ENCODE measurements around the gene HNRNPA2B1. TPM values are rescaled to one million over a fixed set of nuclear protein-coding genes. Genes with fewer than 3 reads are reported as not detected.

Gene HNRNPA2B1
- polyA plus RNA-seq, 4 donors, result 495 to 1,007 (median 736) TPM

DNA sequence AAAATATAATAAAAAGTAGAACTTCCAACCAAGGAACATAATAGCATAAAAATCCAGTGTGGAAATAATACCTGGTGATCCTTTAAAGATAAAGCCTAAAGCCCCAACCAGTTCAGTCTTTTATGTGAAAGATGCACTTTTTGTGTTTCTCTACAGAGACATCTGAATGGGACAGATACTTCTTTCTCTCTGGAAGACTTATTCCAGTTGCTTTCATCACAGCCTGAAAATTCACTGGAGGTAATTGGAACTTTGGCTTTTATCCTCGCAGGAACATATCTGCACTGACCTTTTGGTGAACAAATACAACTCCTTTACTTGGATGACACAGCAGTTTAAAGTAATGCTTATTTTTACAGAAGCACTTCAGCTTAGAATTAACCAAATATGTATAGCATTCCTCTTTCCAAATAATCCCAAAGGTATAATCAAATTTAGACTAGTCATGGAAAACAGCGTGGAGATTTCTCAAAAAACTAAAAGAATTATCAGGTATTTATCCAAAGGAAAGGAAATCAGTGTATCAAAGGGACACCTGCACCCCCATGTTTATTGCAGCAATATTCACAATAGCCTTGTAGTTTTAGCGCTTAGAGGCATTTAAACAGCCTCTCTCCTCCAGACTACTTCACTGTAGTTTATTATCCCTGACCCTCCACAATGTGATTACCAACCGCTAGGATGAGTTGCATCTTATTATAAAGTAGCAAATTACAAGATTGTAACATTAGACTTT lies 16.8 kb downstream of the HNRNPA2B1 start:
- Histone ChIP-seq H3K4me3 (ENCODE audit: low read depth in 1 of 3, low read length in 3 of 3) (no peak overlapping the region), H3K27me3 (ENCODE audit: control insufficient read depth in 3 of 3, insufficient read depth in 3 of 3, low read length in 3 of 3) (no peaks in the 10 kb centered on the region), H3K36me3 (ENCODE audit: control insufficient read depth in 3 of 3, insufficient read depth in 2 of 3, low read depth in 1 of 3, low read length in 3 of 3) (peaks cover 0 to 7% (median under 1%) of the 10 kb centered on the region in 3 donors), H3K9me3 (ENCODE audit: control insufficient read depth in 2 of 2, insufficient read depth in 1 of 2, low read depth in 1 of 2, low read length in 1 of 2) (no peaks in the 10 kb centered on the region), H3K4me1 (ENCODE audit: control insufficient read depth in 3 of 3, insufficient read depth in 2 of 3, low read depth in 1 of 3, low read length in 2 of 3) (peaks cover 0 to 3% (median 2%) of the 10 kb centered on the region in 3 donors), H3K27ac (ENCODE audit: low read depth in 1 of 3, low read length in 2 of 3) (no peak overlapping the region)
- no peak for FAIRE-seq
- peak in 1 of 2 donors; percentile 9 for DNase-seq
- WGBS, 3 donors, result 37 to 63% (median 51%) methylated on average over 4 of the region's 4 CpGs

DNA sequence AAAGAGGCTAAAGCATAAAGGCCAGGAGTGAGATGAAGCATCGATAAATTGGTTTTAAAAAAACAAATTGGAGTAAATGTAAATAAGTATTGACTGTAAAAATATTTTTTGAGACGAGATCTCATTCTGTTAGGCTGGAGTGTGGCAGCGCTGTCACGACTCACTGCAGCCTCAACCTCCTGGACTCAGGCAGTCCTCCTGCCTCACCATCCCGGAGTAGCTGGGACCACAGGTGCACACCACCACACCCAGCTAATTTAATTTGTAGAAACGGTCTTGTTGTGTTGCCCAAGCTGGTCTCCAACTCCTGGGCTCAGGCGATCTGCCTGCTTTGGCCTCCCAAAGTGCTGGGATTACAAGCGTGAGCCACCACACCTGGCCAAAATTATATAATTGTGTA lies 17.8 kb downstream of the HNRNPA2B1 start:
- no peak overlapping the region for H3K4me3 ChIP-seq (ENCODE audit: low read depth in 1 of 3, low read length in 3 of 3)
- 70 to 83% (median 75%) methylated on average over 8 of the region's 8 CpGs for WGBS, 3 donors
- H3K36me3 ChIP-seq (ENCODE audit: control insufficient read depth in 3 of 3, insufficient read depth in 2 of 3, low read depth in 1 of 3, low read length in 3 of 3), result peaks cover 0 to 9% (median 0%) of the 10 kb centered on the region in 3 donors
- no peaks in the 10 kb centered on the region for H3K27me3 ChIP-seq (ENCODE audit: control insufficient read depth in 3 of 3, insufficient read depth in 3 of 3, low read length in 3 of 3)
- no peak for FAIRE-seq
- no peaks in the 10 kb centered on the region for H3K9me3 ChIP-seq (ENCODE audit: control insufficient read depth in 2 of 2, insufficient read depth in 1 of 2, low read depth in 1 of 2, low read length in 1 of 2)
- no peak for DNase-seq
- no peak overlapping the region for H3K27ac ChIP-seq (ENCODE audit: low read depth in 1 of 3, low read length in 2 of 3)
- H3K4me1 ChIP-seq (ENCODE audit: control insufficient read depth in 3 of 3, insufficient read depth in 2 of 3, low read depth in 1 of 3, low read length in 2 of 3), result peaks cover 0 to 3% (median 0%) of the 10 kb centered on the region in 3 donors

DNA sequence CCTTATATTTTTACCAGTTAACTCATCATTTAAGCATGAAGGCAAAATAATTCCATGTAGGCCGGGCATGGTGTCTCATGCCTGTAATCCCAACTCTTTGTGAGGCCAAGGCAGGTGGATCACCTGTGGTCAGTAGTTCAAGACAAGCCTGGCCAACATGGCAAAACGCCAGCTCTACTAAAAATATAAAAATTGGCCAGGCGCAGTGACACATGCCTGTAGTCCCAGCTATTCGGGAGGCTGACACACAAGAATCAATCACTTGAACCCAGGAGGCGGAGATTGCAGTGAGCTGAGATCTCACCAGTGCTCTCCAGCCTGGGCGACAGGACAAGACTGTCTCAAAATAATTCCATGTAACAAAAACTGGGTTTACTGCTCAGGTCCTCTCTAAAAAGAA lies 18.3 kb downstream of the HNRNPA2B1 start:
- no peak overlapping the region for H3K4me3 ChIP-seq (ENCODE audit: low read depth in 1 of 3, low read length in 3 of 3)
- 78 to 85% (median 81%) methylated on average over 6 of the region's 6 CpGs for WGBS, 3 donors
- no peaks in the 10 kb centered on the region for H3K9me3 ChIP-seq (ENCODE audit: control insufficient read depth in 2 of 2, insufficient read depth in 1 of 2, low read depth in 1 of 2, low read length in 1 of 2)
- FAIRE-seq (no peak), DNase-seq (no peak)
- peaks cover 0 to 1% (median 0%) of the 10 kb centered on the region in 3 donors for H3K4me1 ChIP-seq (ENCODE audit: control insufficient read depth in 3 of 3, insufficient read depth in 2 of 3, low read depth in 1 of 3, low read length in 2 of 3)
- no peaks in the 10 kb centered on the region for H3K27me3 ChIP-seq (ENCODE audit: control insufficient read depth in 3 of 3, insufficient read depth in 3 of 3, low read length in 3 of 3)
- peaks cover 0 to 7% (median 0%) of the 10 kb centered on the region in 3 donors for H3K36me3 ChIP-seq (ENCODE audit: control insufficient read depth in 3 of 3, insufficient read depth in 2 of 3, low read depth in 1 of 3, low read length in 3 of 3)
- H3K27ac ChIP-seq (ENCODE audit: low read depth in 1 of 3, low read length in 2 of 3), result no peak overlapping the region

DNA sequence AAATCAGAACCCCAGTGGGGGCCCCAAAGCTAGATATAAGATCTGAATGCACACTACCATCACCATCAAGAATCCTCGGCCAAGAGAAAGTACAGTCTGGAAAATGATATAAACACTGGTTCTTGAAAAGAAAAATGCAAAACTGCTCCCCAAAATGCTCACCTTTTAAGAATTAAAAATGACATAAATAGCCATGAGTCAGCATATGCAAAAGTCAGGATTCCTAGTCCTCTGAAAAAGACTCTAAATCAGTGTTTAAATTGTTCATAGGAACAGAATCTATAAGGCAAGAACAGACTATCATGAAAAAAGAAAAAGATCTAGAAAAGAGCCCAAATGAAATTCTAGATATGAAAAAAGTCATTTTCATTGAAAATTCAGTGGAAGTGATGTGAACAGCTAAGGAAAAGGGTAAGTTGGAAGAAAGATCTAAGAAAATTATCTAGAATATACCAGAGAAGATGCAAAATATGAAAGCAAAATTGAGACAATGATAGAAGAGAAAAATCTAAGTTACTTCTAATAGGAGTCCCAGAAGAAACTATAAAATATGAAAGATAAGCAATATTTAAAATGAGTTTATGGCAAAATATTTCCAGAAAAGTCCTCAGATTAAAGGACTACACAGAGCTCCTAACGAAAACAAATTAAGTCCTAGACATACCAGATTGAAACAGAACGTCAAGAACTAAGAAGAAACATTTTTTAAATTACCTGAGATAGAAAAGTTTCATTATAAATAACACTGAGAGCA lies 18.9 kb downstream of the HNRNPA2B1 start:
- peak in 1 of 2 donors; percentile 2 for DNase-seq
- Histone ChIP-seq H3K4me1 (ENCODE audit: control insufficient read depth in 3 of 3, insufficient read depth in 2 of 3, low read depth in 1 of 3, low read length in 2 of 3) (no peaks in the 10 kb centered on the region), H3K27me3 (ENCODE audit: control insufficient read depth in 3 of 3, insufficient read depth in 3 of 3, low read length in 3 of 3) (no peaks in the 10 kb centered on the region), H3K9me3 (ENCODE audit: control insufficient read depth in 2 of 2, insufficient read depth in 1 of 2, low read depth in 1 of 2, low read length in 1 of 2) (no peaks in the 10 kb centered on the region), H3K27ac (ENCODE audit: low read depth in 1 of 3, low read length in 2 of 3) (no peak overlapping the region), H3K4me3 (ENCODE audit: low read depth in 1 of 3, low read length in 3 of 3) (no peak overlapping the region), H3K36me3 (ENCODE audit: control insufficient read depth in 3 of 3, insufficient read depth in 2 of 3, low read depth in 1 of 3, low read length in 3 of 3) (peaks cover 0 to 6% (median 0%) of the 10 kb centered on the region in 3 donors)
- WGBS, 3 donors, result 83 to 89% (median 89%) methylated on average over 3 of the region's 3 CpGs
- FAIRE-seq, result no peak

DNA sequence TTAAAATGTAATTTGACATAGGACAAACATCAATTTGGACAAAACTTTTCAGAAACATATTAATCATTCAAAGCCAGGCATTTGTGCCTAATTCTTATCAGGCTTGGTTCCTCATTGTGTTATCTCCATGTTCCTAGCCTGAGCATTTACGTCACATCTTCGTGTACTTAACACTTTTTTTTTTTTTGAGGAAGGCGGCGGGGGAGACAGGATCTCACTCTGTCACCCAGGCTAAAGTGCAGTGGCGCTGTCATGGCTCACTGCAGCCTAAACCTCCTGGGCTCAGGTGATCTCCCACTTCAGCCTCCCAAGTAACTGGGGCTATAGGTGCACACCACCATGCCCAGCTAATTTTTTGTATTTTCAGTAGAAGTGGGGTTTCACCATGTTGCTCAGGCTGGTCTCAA lies 19.8 kb downstream of the HNRNPA2B1 start:
- Histone ChIP-seq H3K4me3 (ENCODE audit: low read depth in 1 of 3, low read length in 3 of 3) (no peak overlapping the region), H3K27ac (ENCODE audit: low read depth in 1 of 3, low read length in 2 of 3) (no peak overlapping the region), H3K36me3 (ENCODE audit: control insufficient read depth in 3 of 3, insufficient read depth in 2 of 3, low read depth in 1 of 3, low read length in 3 of 3) (peaks cover 0 to 6% (median 0%) of the 10 kb centered on the region in 3 donors), H3K27me3 (ENCODE audit: control insufficient read depth in 3 of 3, insufficient read depth in 3 of 3, low read length in 3 of 3) (no peaks in the 10 kb centered on the region), H3K9me3 (ENCODE audit: control insufficient read depth in 2 of 2, insufficient read depth in 1 of 2, low read depth in 1 of 2, low read length in 1 of 2) (no peaks in the 10 kb centered on the region), H3K4me1 (ENCODE audit: control insufficient read depth in 3 of 3, insufficient read depth in 2 of 3, low read depth in 1 of 3, low read length in 2 of 3) (no peaks in the 10 kb centered on the region)
- no peak for DNase-seq
- WGBS, 3 donors, result 54 to 62% (median 59%) methylated on average over 5 of the region's 5 CpGs
- FAIRE-seq, result no peak

DNA sequence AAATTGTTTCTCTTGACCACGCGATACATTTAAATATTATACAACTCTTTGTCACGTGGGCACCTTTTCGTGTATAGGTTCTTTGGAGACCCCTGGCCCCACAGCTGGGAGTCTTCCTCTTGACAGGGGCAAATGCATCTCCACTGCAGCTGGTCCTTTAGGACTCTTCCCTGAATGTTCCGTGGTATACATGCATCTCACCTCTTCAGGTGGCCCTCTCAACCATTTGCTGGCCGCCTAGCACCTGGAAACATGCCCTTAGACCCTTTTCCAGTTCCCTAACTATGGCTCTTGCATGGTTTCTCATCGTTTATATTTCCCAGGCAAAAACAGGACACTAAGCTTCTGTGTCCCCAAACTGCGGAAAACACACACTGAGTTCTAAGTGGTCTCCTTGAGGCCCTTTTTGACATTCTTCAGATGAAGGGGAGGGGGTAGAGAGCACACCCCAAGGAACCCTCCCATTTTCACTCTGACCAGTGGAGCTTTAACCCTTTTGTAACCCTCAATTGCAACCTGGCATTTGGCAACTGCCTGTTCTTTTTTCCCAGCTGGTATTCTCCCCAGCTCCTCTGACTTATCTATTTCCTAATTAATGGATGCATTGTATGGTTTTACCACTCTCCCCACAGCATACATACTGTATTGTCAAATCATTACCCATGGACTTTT lies 20.6 kb downstream of the HNRNPA2B1 start:
- no peaks in the 10 kb centered on the region for H3K4me1 ChIP-seq (ENCODE audit: control insufficient read depth in 3 of 3, insufficient read depth in 2 of 3, low read depth in 1 of 3, low read length in 2 of 3)
- no peak overlapping the region for H3K27ac ChIP-seq (ENCODE audit: low read depth in 1 of 3, low read length in 2 of 3)
- H3K27me3 ChIP-seq (ENCODE audit: control insufficient read depth in 3 of 3, insufficient read depth in 3 of 3, low read length in 3 of 3), result no peaks in the 10 kb centered on the region
- DNase-seq (peak in 1 of 2 donors; percentile 9), FAIRE-seq (no peak)
- no peak overlapping the region for H3K4me3 ChIP-seq (ENCODE audit: low read depth in 1 of 3, low read length in 3 of 3)
- WGBS, 3 donors, result 54 to 68% (median 67%) methylated on average over 8 of the region's 8 CpGs
- H3K9me3 ChIP-seq (ENCODE audit: control insufficient read depth in 2 of 2, insufficient read depth in 1 of 2, low read depth in 1 of 2, low read length in 1 of 2), result no peaks in the 10 kb centered on the region
- peaks cover 0 to 6% (median 0%) of the 10 kb centered on the region in 3 donors for H3K36me3 ChIP-seq (ENCODE audit: control insufficient read depth in 3 of 3, insufficient read depth in 2 of 3, low read depth in 1 of 3, low read length in 3 of 3)

DNA sequence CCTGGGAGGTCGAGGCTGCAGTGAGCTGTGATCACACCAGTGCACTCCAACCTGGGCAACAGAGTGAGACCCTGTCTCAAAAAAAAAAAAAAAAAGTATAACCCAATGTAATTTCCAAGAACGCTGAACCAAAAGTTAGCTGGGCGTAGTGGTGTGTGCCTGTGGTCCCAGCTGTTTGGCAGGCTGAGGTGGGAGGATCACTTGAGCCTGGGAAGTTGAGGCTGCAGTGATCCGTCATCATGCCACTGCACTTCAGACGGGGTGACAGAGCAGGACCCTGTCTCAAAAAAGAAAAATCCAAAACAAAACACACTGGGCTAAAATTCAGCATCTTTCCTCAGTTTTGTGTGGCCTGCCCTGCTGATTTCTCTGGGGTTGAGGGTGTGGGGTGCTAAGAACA lies 21.1 kb downstream of the HNRNPA2B1 start:
- DNase-seq (peak in 1 of 2 donors; percentile 0), FAIRE-seq (no peak)
- no peak overlapping the region for H3K27ac ChIP-seq (ENCODE audit: low read depth in 1 of 3, low read length in 2 of 3)
- no peaks in the 10 kb centered on the region for H3K4me1 ChIP-seq (ENCODE audit: control insufficient read depth in 3 of 3, insufficient read depth in 2 of 3, low read depth in 1 of 3, low read length in 2 of 3)
- peaks cover 0 to 6% (median 0%) of the 10 kb centered on the region in 3 donors for H3K36me3 ChIP-seq (ENCODE audit: control insufficient read depth in 3 of 3, insufficient read depth in 2 of 3, low read depth in 1 of 3, low read length in 3 of 3)
- no peaks in the 10 kb centered on the region for H3K9me3 ChIP-seq (ENCODE audit: control insufficient read depth in 2 of 2, insufficient read depth in 1 of 2, low read depth in 1 of 2, low read length in 1 of 2)
- H3K4me3 ChIP-seq (ENCODE audit: low read depth in 1 of 3, low read length in 3 of 3), result no peak overlapping the region
- WGBS, 3 donors, result 71 to 88% (median 80%) methylated on average over 5 of the region's 5 CpGs
- H3K27me3 ChIP-seq (ENCODE audit: control insufficient read depth in 3 of 3, insufficient read depth in 3 of 3, low read length in 3 of 3), result no peaks in the 10 kb centered on the region

DNA sequence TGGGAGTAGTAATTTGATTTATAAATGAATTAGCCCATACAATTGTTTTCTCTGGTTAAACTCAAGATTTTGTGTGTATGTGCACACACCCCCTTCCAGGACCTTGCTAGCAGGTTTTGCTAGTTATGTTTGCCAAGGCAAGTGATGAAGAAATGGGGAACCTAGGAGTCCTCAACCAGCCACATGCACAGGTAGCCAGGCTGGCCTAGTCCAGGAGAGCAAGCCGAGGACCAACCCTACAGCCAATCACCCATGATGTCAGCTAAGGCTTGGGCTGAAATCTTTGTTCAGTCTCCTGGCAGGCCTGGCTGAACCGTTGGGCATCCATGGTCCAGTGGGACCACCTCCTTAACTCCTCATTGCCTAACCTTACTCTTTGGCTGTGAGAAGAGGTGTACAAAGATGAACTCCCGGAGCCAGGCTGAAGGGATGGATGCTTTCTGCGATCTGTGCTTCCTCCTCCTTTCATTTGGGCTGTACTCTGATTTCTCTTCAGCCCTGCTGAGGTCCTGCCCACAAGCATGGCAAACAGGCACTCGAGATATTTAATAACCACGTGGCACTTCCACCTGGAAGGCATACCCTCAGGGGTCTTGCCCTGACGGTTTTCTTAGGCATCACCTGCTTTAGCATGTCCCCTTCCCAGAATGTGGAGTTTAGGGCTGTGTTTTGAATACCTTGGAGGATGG lies 22.1 kb downstream of the HNRNPA2B1 start:
- H3K4me3 ChIP-seq (ENCODE audit: low read depth in 1 of 3, low read length in 3 of 3), result no peak overlapping the region
- no peak overlapping the region for H3K27ac ChIP-seq (ENCODE audit: low read depth in 1 of 3, low read length in 2 of 3)
- FAIRE-seq (no peak), DNase-seq (peak in 1 of 2 donors; percentile 2)
- H3K27me3 ChIP-seq (ENCODE audit: control insufficient read depth in 3 of 3, insufficient read depth in 3 of 3, low read length in 3 of 3), result no peaks in the 10 kb centered on the region
- H3K36me3 ChIP-seq (ENCODE audit: control insufficient read depth in 3 of 3, insufficient read depth in 2 of 3, low read depth in 1 of 3, low read length in 3 of 3), result peaks cover 0 to 6% (median 0%) of the 10 kb centered on the region in 3 donors
- H3K4me1 ChIP-seq (ENCODE audit: control insufficient read depth in 3 of 3, insufficient read depth in 2 of 3, low read depth in 1 of 3, low read length in 2 of 3), result no peaks in the 10 kb centered on the region
- no peaks in the 10 kb centered on the region for H3K9me3 ChIP-seq (ENCODE audit: control insufficient read depth in 2 of 2, insufficient read depth in 1 of 2, low read depth in 1 of 2, low read length in 1 of 2)
- WGBS, 3 donors, result 78 to 89% (median 89%) methylated on average over 7 of the region's 7 CpGs
